CD4-positive, alpha-beta T cell treated with Interleukin-17A for 4 hours (primary cell): ENCODE data around the gene MYO1G.
A peak's percentile ranks its signal among the peaks of the same experiment; 100 is the strongest.
"Not testable (repeated sequence)": the region's sequence is repeated elsewhere in the genome, so short reads cannot be mapped to it uniquely, and the experiment has no call there.

Experiments
- DNase-seq: peaks from one replicate; pipeline ENCODE4 v3.0.0-alpha.2; 2020; ENCODE audit warnings: mixed read lengths

MYO1G gene

GRCh38 chr7:44935016-44935415 is 43.8 kb downstream of the MYO1G start:
- DNase-seq: no peak

- DNase-seq: not testable (repeated sequence)
These were observed 44.3 kb downstream of the MYO1G start for GRCh38 chr7:44934510-44934909.

GRCh38 chr7:44930921-44931320 is 47.9 kb downstream of the MYO1G start:
- DNase-seq: no peak

GRCh38 chr7:44922351-44922694 is 56.5 kb downstream of the MYO1G start:
- no peak for DNase-seq

GRCh38 chr7:44921607-44922350 is 57.0 kb downstream of the MYO1G start:
- peak; percentile 97 for DNase-seq

GRCh38 chr7:44920119-44920518 is 58.7 kb downstream of the MYO1G start:
- no peak for DNase-seq

GRCh38 chr7:44918029-44918428 is 60.8 kb downstream of the MYO1G start:
- no peak for DNase-seq

GRCh38 chr7:44917465-44917864 is 61.4 kb downstream of the MYO1G start:
- no peak for DNase-seq

GRCh38 chr7:44914992-44915607 is 63.7 kb downstream of the MYO1G start:
- peak; percentile 20 for DNase-seq

- no peak for DNase-seq
These were observed 66.0 kb downstream of the MYO1G start for GRCh38 chr7:44912775-44913347.
